Immature natural killer cell (primary cell): ENCODE data around the gene EID3. TPM values are rescaled to one million over a fixed set of nuclear protein-coding genes. Genes with fewer than 3 reads are reported as not detected.
"Not testable (repeated sequence)": the region's sequence is repeated elsewhere in the genome, so short reads cannot be mapped to it uniquely, and the experiment has no call there.

Source experiments
- DNase-seq, 3 donors: peaks; one replicate each; pipeline ENCODE4 v3.0.0; 2022; ENCODE audit warnings: mixed read lengths in 1 of 3
- H3K27ac Mint-ChIP-seq, 6 donors: one replicate each; pipeline ENCODE4 v1.8.0; 2020; ENCODE audit warnings: mixed read lengths in 6 of 6, mild to moderate bottlenecking in 5 of 6, inconsistent platforms in 4 of 6, moderate library complexity in 3 of 6
- H3K27me3 Mint-ChIP-seq, 3 donors: one replicate each; pipeline ENCODE4 v1.8.0; 2020 to 2021; ENCODE audit warnings: low read depth in 3 of 3, mild to moderate bottlenecking in 3 of 3, mixed read lengths in 3 of 3, moderate library complexity in 3 of 3, inconsistent platforms in 1 of 3
- H3K36me3 Mint-ChIP-seq, 3 donors: one replicate each; pipeline ENCODE4 v1.8.0; 2020; ENCODE audit warnings: mixed read lengths in 3 of 3, inconsistent platforms in 2 of 3, mild to moderate bottlenecking in 2 of 3
- H3K4me1 Mint-ChIP-seq, 2 donors: one replicate each; pipeline ENCODE4 v1.8.0; 2020; ENCODE audit warnings: inconsistent platforms in 2 of 2, mild to moderate bottlenecking in 2 of 2, mixed read lengths in 2 of 2, moderate library complexity in 1 of 2
- H3K4me3 Mint-ChIP-seq, 5 donors: one replicate each; pipeline ENCODE4 v1.8.0; 2020; ENCODE audit warnings: mild to moderate bottlenecking in 5 of 5, mixed read lengths in 5 of 5, inconsistent platforms in 3 of 5, moderate library complexity in 3 of 5
- H3K9me3 Mint-ChIP-seq, 6 donors: one replicate each; pipeline ENCODE4 v1.8.0; 2020; ENCODE audit warnings: mild to moderate bottlenecking in 6 of 6, mixed read lengths in 6 of 6, inconsistent platforms in 4 of 6, moderate library complexity in 3 of 6
- polyA plus RNA-seq, 3 donors: library from polyadenylated mRNA; unstranded; fragments of 300-500 nt; fragmentation: Illumina TruSeq; gene quantifications; one replicate each; pipeline ENCODE4 v1.2.3, GENCODE V29; 2021

EID3 gene
- polyA plus RNA-seq, 3 donors from 2014 or later: 5.4 to 15.7 (median 9.5) TPM

- H3K4me1 Mint-ChIP-seq: peaks cover 7 to 9% of the 10 kb centered on the region in 2 donors
- H3K27me3 Mint-ChIP-seq: peaks cover 0 to 2% (median 1%) of the 10 kb centered on the region in 3 donors
- no peak overlapping the region for H3K4me3 Mint-ChIP-seq
- no peak for DNase-seq
- no peak overlapping the region for H3K27ac Mint-ChIP-seq
- H3K36me3 Mint-ChIP-seq: no peaks in the 10 kb centered on the region
- no peaks in the 10 kb centered on the region for H3K9me3 Mint-ChIP-seq
These were observed 22.7 kb upstream of the EID3 start for GRCh38 chr12:104280717-104281458.

GRCh38 chr12:104281636-104282035 is 21.9 kb upstream of the EID3 start:
- Mint-ChIP-seq H3K27ac (no peak overlapping the region), H3K36me3 (no peaks in the 10 kb centered on the region), H3K4me1 (peaks cover 9 to 10% of the 10 kb centered on the region in 2 donors), H3K4me3 (no peak overlapping the region), H3K27me3 (peaks cover 0 to 3% (median 1%) of the 10 kb centered on the region in 3 donors), H3K9me3 (no peaks in the 10 kb centered on the region)
- DNase-seq: no peak

- Mint-ChIP-seq H3K27me3 (peaks cover 4 to 8% (median 5%) of the 10 kb centered on the region in 3 donors), H3K4me1 (peaks cover 14 to 15% of the 10 kb centered on the region in 2 donors), H3K9me3 (no peaks in the 10 kb centered on the region), H3K4me3 (no peak overlapping the region), H3K27ac (peak overlapping the region in 1 of 6 donors; percentile 15), H3K36me3 (no peaks in the 10 kb centered on the region)
- DNase-seq: no peak
These were observed 21.4 kb upstream of the EID3 start for GRCh38 chr12:104282109-104282508.

GRCh38 chr12:104285740-104286515 is 17.6 kb upstream of the EID3 start:
- DNase-seq: no peak

GRCh38 chr12:104286516-104287482 is 16.7 kb upstream of the EID3 start:
- peak; percentile 86 to 89 (median 88) for DNase-seq
- peaks cover 40 to 44% of the 10 kb centered on the region in 2 donors for H3K4me1 Mint-ChIP-seq
- no peaks in the 10 kb centered on the region for H3K9me3 Mint-ChIP-seq
- peak overlapping the region; percentile 94 to 99 (median 96) for H3K27ac Mint-ChIP-seq
- H3K27me3 Mint-ChIP-seq: peaks cover 6 to 12% (median 9%) of the 10 kb centered on the region in 3 donors
- H3K4me3 Mint-ChIP-seq: peak overlapping the region; percentile 90 to 98 (median 96)
- H3K36me3 Mint-ChIP-seq: peaks cover 0 to under 1% (median 0%) of the 10 kb centered on the region in 3 donors

More at GRCh38 chr12:104285740-104286515, 17.6 kb upstream of the EID3 start:
- no peaks in the 10 kb centered on the region for H3K36me3 Mint-ChIP-seq
- H3K9me3 Mint-ChIP-seq: no peaks in the 10 kb centered on the region
- peak overlapping the region in 3 of 5 donors; percentile 94 to 98 (median 96) for H3K4me3 Mint-ChIP-seq
- peaks cover 6 to 12% (median 9%) of the 10 kb centered on the region in 3 donors for H3K27me3 Mint-ChIP-seq
- peaks cover 40 to 42% of the 10 kb centered on the region in 2 donors for H3K4me1 Mint-ChIP-seq
- H3K27ac Mint-ChIP-seq: peak overlapping the region; percentile 94 to 99 (median 96)

- no peaks in the 10 kb centered on the region for H3K9me3 Mint-ChIP-seq
- peak overlapping the region; percentile 90 to 98 (median 96) for H3K4me3 Mint-ChIP-seq
- peaks cover 6 to 12% (median 7%) of the 10 kb centered on the region in 3 donors for H3K27me3 Mint-ChIP-seq
- peak overlapping the region; percentile 94 to 99 (median 96) for H3K27ac Mint-ChIP-seq
- peaks cover 47 to 63% of the 10 kb centered on the region in 2 donors for H3K4me1 Mint-ChIP-seq
- peak; percentile 80 to 81 (median 81) for DNase-seq
- H3K36me3 Mint-ChIP-seq: peaks cover 4 to 12% (median 6%) of the 10 kb centered on the region in 3 donors
These were observed 14.8 kb upstream of the EID3 start for GRCh38 chr12:104288635-104289274.

- Mint-ChIP-seq H3K9me3 (no peaks in the 10 kb centered on the region), H3K4me1 (peaks cover 49 to 71% of the 10 kb centered on the region in 2 donors), H3K36me3 (peaks cover 4 to 12% (median 12%) of the 10 kb centered on the region in 3 donors), H3K4me3 (no peak overlapping the region), H3K27me3 (peaks cover 6 to 11% (median 7%) of the 10 kb centered on the region in 3 donors), H3K27ac (no peak overlapping the region)
- DNase-seq: no peak
These were observed 13.2 kb upstream of the EID3 start for GRCh38 chr12:104290320-104290719.

GRCh38 chr12:104290855-104291254 is 12.7 kb upstream of the EID3 start:
- no peak for DNase-seq
- H3K4me3 Mint-ChIP-seq: no peak overlapping the region
- H3K9me3 Mint-ChIP-seq: no peaks in the 10 kb centered on the region
- peaks cover 4 to 16% (median 14%) of the 10 kb centered on the region in 3 donors for H3K36me3 Mint-ChIP-seq
- no peak overlapping the region for H3K27ac Mint-ChIP-seq
- peaks cover 47 to 73% of the 10 kb centered on the region in 2 donors for H3K4me1 Mint-ChIP-seq
- H3K27me3 Mint-ChIP-seq: peaks cover 6 to 11% (median 7%) of the 10 kb centered on the region in 3 donors

GRCh38 chr12:104291867-104292524 is 11.5 kb upstream of the EID3 start:
- no peak for DNase-seq
- Mint-ChIP-seq H3K4me3 (no peak overlapping the region), H3K27ac (peak overlapping the region in 1 of 6 donors; percentile 38), H3K27me3 (peaks cover 2 to 8% (median 3%) of the 10 kb centered on the region in 3 donors), H3K4me1 (peaks cover 41 to 70% of the 10 kb centered on the region in 2 donors), H3K9me3 (no peaks in the 10 kb centered on the region), H3K36me3 (peaks cover 4 to 16% (median 14%) of the 10 kb centered on the region in 3 donors)

GRCh38 chr12:104292872-104293794 is 10.4 kb upstream of the EID3 start:
- DNase-seq: no peak
- Mint-ChIP-seq H3K27me3 (peaks cover 0 to 5% (median 0%) of the 10 kb centered on the region in 3 donors), H3K9me3 (no peaks in the 10 kb centered on the region), H3K27ac (peak overlapping the region in 1 of 6 donors; percentile 64), H3K4me3 (no peak overlapping the region), H3K36me3 (peaks cover 4 to 16% (median 14%) of the 10 kb centered on the region in 3 donors), H3K4me1 (peaks cover 37 to 67% of the 10 kb centered on the region in 2 donors)

GRCh38 chr12:104294158-104294859 is 9.2 kb upstream of the EID3 start:
- H3K27me3 Mint-ChIP-seq, DNase-seq, H3K9me3 Mint-ChIP-seq, H3K27ac Mint-ChIP-seq, H3K4me3 Mint-ChIP-seq: not testable (repeated sequence)
- Mint-ChIP-seq H3K36me3 (peaks cover 4 to 16% (median 14%) of the 10 kb centered on the region in 3 donors), H3K4me1 (peaks cover 28 to 59% of the 10 kb centered on the region in 2 donors)
